ENCODE measurements around the gene MESD. TPM values are rescaled to one million over a fixed set of nuclear protein-coding genes. Genes with fewer than 3 reads are reported as not detected.
A peak's percentile ranks its signal among the peaks of the same experiment; 100 is the strongest.

Gene MESD
- polyA plus RNA-seq, 1 of the 3 experiments (the other 2 are of a cell fraction) = 15.2 TPM

DNA sequence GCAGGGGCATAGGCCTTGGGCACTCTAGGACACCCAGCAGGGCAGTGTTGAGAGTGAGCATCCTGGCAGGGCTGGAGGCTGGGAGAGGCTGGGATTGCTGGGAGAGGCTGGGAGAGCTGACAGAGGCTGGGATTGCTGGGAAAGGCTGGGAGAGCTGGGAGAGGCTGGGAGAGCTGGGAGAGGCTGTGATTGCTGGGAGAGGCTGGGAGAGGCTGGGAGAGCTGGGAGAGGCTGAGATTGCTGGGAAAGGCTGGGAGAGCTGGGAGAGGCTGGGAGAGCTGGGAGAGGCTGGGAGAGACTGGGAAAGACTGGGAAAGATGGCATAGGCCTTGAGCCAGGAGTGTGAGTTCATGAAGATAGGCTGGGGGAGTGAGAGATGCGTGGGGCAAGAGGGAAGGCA is 77.8 kb downstream of the MESD start:
- no peak overlapping the region for H3K4me2 ChIP-seq
- H3K9me3 ChIP-seq = no peaks in the 10 kb centered on the region
- CTCF ChIA-PET = interaction anchor here (0.6 to 1.1 kb wide), 2 partner anchors 132 to 440 kb away, joined by 3 to 4 read pairs; partner anchors contain the start of gene CEMIP
- H3F3A ChIP-seq (replicated peaks; ENCODE audit: insufficient read depth) = no peaks in the 10 kb centered on the region
- 100% methylated on average over 1 of the region's 1 CpG for WGBS (ENCODE audit: low lambda C conversion rate)
- no peaks in the 10 kb centered on the region for H3K79me2 ChIP-seq (ENCODE audit: insufficient read depth)
- H4K20me1 ChIP-seq (ENCODE audit: insufficient read depth) = no peaks in the 10 kb centered on the region
- no peaks in the 10 kb centered on the region for H3K9me2 ChIP-seq
- no peak overlapping the region for H2AFZ ChIP-seq (ENCODE audit: low read depth)
- TF ChIP-seq CHD2 (IDR thresholded peaks at IDR 0.05; ENCODE audit: low read length, partially characterized antibody) = no peak
- TF ChIP-seq NFIC (IDR thresholded peaks at IDR 0.05; ENCODE audit: borderline replicate concordance) = no peak
- TF ChIP-seq TEAD4 (IDR thresholded peaks at IDR 0.05; ENCODE audit: borderline replicate concordance, insufficient read depth) = no peak
- no peak for TF ChIP-seq MEF2A (IDR thresholded peaks at IDR 0.05; ENCODE audit: borderline replicate concordance, low read depth)
- TF ChIP-seq EZH2phosphoT487 (IDR thresholded peaks at IDR 0.05; ENCODE audit: borderline replicate concordance, low read depth) = no peak
- no peak for TF ChIP-seq JUND (IDR thresholded peaks at IDR 0.05)
- TF ChIP-seq MXI1 (IDR thresholded peaks at IDR 0.05; ENCODE audit: low read depth, low read length) = no peak
- TF ChIP-seq RAD21 (IDR thresholded peaks at IDR 0.05; ENCODE audit: low read length) = no peak
- TF ChIP-seq, protein P1, sequence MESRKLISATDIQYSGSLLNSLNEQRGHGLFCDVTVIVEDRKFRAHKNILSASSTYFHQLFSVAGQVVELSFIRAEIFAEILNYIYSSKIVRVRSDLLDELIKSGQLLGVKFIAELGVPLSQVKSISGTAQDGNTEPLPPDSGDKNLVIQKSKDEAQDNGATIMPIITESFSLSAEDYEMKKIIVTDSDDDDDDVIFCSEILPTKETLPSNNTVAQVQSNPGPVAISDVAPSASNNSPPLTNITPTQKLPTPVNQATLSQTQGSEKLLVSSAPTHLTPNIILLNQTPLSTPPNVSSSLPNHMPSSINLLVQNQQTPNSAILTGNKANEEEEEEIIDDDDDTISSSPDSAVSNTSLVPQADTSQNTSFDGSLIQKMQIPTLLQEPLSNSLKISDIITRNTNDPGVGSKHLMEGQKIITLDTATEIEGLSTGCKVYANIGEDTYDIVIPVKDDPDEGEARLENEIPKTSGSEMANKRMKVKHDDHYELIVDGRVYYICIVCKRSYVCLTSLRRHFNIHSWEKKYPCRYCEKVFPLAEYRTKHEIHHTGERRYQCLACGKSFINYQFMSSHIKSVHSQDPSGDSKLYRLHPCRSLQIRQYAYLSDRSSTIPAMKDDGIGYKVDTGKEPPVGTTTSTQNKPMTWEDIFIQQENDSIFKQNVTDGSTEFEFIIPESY (IDR thresholded peaks at IDR 0.05; ENCODE audit: borderline replicate concordance, low read depth) = no peak
- no peak for TF ChIP-seq ELF1 (IDR thresholded peaks at IDR 0.05)
- TF ChIP-seq EP300 (IDR thresholded peaks at IDR 0.05; ENCODE audit: borderline replicate concordance in 1 of 2, low read depth in 1 of 2, low read length in 1 of 2) = no peak
- TF ChIP-seq USF1 (IDR thresholded peaks at IDR 0.05; ENCODE audit: borderline replicate concordance, low read depth) = no peak
- peaks cover 4 to 18% of the 10 kb centered on the region in 2 experiments for H3K36me3 ChIP-seq (replicated peaks in 1 of 2; ENCODE audit: control insufficient read depth in 1 of 2, insufficient read depth in 2 of 2, low read length in 1 of 2)
- no peak overlapping the region for H3K9ac ChIP-seq
- no peaks in the 10 kb centered on the region for H3K27me3 ChIP-seq (ENCODE audit: insufficient read depth)
- H3K4me1 ChIP-seq (ENCODE audit: control insufficient read depth in 1 of 2, insufficient read depth in 2 of 2, low read depth in 1 of 2, low read length in 1 of 2) = no peaks in the 10 kb centered on the region
- no peak for DNase-seq
- no peak overlapping the region for H3K4me3 ChIP-seq (ENCODE audit: low read depth in 2 of 2, low read length in 1 of 2)
- no peak overlapping the region for H3K27ac ChIP-seq (ENCODE audit: low read depth in 2 of 2, low read length in 1 of 2)
- POLR2A ChIA-PET = no interaction called here

DNA sequence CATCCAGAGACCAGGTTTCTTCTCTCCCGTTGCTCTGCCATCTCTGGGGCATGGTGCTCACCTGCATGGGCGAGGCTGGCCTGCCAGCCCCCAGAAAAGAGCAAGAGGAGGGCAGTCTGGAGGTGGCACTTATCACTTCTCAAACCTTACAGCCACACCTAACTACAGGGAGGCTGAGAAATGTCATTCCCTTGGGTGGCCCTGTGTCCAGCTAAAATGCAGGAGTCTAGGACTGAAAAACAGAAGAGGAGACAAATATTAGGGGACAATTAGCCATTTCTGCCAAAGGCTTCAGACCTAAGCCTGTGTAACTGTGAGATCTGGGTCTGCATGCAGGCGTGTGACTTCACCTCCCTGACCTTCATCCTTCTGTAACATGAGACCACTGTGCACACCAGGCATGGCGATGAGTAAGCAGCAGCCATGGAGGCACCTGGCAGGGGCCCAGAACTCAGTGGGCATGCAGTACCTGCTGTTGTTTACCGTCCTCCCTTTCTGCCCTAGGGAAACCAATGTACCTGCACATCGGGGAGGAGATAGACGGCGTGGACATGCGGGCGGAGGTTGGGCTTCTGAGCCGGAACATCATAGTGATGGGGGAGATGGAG is 83.4 kb downstream of the MESD start:
- no peaks in the 10 kb centered on the region for H4K20me1 ChIP-seq (ENCODE audit: insufficient read depth)
- no peak overlapping the region for H3K27ac ChIP-seq (ENCODE audit: low read depth in 2 of 2, low read length in 1 of 2)
- H3K79me2 ChIP-seq (ENCODE audit: insufficient read depth) = no peaks in the 10 kb centered on the region
- CTCF ChIA-PET = no interaction called here
- H3K27me3 ChIP-seq (ENCODE audit: insufficient read depth) = no peaks in the 10 kb centered on the region
- POLR2A ChIA-PET = no interaction called here
- no peaks in the 10 kb centered on the region for H3F3A ChIP-seq (replicated peaks; ENCODE audit: insufficient read depth)
- no peak overlapping the region for H3K4me3 ChIP-seq (ENCODE audit: low read depth in 2 of 2, low read length in 1 of 2)
- peaks cover 4 to 18% of the 10 kb centered on the region in 2 experiments for H3K36me3 ChIP-seq (replicated peaks in 1 of 2; ENCODE audit: control insufficient read depth in 1 of 2, insufficient read depth in 2 of 2, low read length in 1 of 2)
- H3K9me3 ChIP-seq = no peaks in the 10 kb centered on the region
- 0 out of 2 replicates have a peak overlapping the region, but pooled peaks have one; percentile 27 for H3K4me2 ChIP-seq
- H3K4me1 ChIP-seq (ENCODE audit: control insufficient read depth in 1 of 2, insufficient read depth in 2 of 2, low read depth in 1 of 2, low read length in 1 of 2) = no peaks in the 10 kb centered on the region
- no peak for DNase-seq
- no peak overlapping the region for H2AFZ ChIP-seq (ENCODE audit: low read depth)
- 59% methylated on average over 11 of the region's 11 CpGs for WGBS (ENCODE audit: low lambda C conversion rate)
- H3K9me2 ChIP-seq = no peaks in the 10 kb centered on the region
- no peak overlapping the region for H3K9ac ChIP-seq
- TF ChIP-seq ELF1 (IDR thresholded peaks at IDR 0.05) = no peak
- TF ChIP-seq, protein P1 (IDR thresholded peaks at IDR 0.05; ENCODE audit: borderline replicate concordance, low read depth) = no peak
- TF ChIP-seq POLR2AphosphoS5 (IDR thresholded peaks at IDR 0.05; ENCODE audit: low read depth, low read length) = no peak
- TF ChIP-seq SMC3 (IDR thresholded peaks at IDR 0.05; ENCODE audit: low read depth, low read length) = no peak
- no peak for TF ChIP-seq FOXJ3 (CRISPR knock-in tag; IDR thresholded peaks at IDR 0.05)
- TF ChIP-seq YY1 (IDR thresholded peaks at IDR 0.05; ENCODE audit: low read depth) = peak; percentile 57; the same call in 1 of the 2 replicates
- peak; percentile 69 for TF ChIP-seq TCF12 (IDR thresholded peaks at IDR 0.05)
- no peak for TF ChIP-seq IRF3 (IDR thresholded peaks at IDR 0.05; ENCODE audit: low read depth, low read length)
- TF ChIP-seq CHD2 (IDR thresholded peaks at IDR 0.05; ENCODE audit: low read length, partially characterized antibody) = no peak
- peak; percentile 62; the same call in 1 of the 2 replicates for TF ChIP-seq MAX (IDR thresholded peaks at IDR 0.05; ENCODE audit: low read depth)
- no peak for TF ChIP-seq MXI1 (IDR thresholded peaks at IDR 0.05; ENCODE audit: low read depth, low read length)
- TF ChIP-seq RAD21 (IDR thresholded peaks at IDR 0.05; ENCODE audit: low read length) = no peak
- TF ChIP-seq USF1 (IDR thresholded peaks at IDR 0.05; ENCODE audit: borderline replicate concordance, low read depth) = no peak
- TF ChIP-seq EP300 (IDR thresholded peaks at IDR 0.05; ENCODE audit: borderline replicate concordance in 1 of 2, low read depth in 1 of 2, low read length in 1 of 2) = peak in 1 of 2 experiments; percentile 25; a peak in 1 of 4 replicates
- TF ChIP-seq NFIC (IDR thresholded peaks at IDR 0.05; ENCODE audit: borderline replicate concordance) = peak; percentile 87
- no peak for TF ChIP-seq MEF2A (IDR thresholded peaks at IDR 0.05; ENCODE audit: borderline replicate concordance, low read depth)
